Activated CD4-positive, CD25-positive, alpha-beta regulatory T cell treated with anti-CD3 and anti-CD28 coated beads, Interleukin-2, amount 50 U/mL, for 24 hours (primary cell): Measurements from ENCODE around the gene GAPVD1.
A peak's percentile ranks its signal among the peaks of the same experiment; 100 is the strongest.

Source experiments
- ATAC-seq, 2 donors: fragments of 150-1000 bp; cut with Tn5 transposase; one replicate each; pipeline ENCODE4 v1.10.0; 2021; ENCODE audit warnings: mild to moderate bottlenecking in 1 of 2, moderate library complexity in 1 of 2

GAPVD1 gene

GRCh38 chr9:125407432-125407973 lies 145.9 kb downstream of the GAPVD1 start:
- peak in 1 of 2 donors; percentile 8 for ATAC-seq

GRCh38 chr9:125407974-125408900 lies 146.6 kb downstream of the GAPVD1 start:
- ATAC-seq, result peak; percentile 72 to 81

GRCh38 chr9:125409217-125409636 lies 147.6 kb downstream of the GAPVD1 start:
- ATAC-seq, result no peak

DNA sequence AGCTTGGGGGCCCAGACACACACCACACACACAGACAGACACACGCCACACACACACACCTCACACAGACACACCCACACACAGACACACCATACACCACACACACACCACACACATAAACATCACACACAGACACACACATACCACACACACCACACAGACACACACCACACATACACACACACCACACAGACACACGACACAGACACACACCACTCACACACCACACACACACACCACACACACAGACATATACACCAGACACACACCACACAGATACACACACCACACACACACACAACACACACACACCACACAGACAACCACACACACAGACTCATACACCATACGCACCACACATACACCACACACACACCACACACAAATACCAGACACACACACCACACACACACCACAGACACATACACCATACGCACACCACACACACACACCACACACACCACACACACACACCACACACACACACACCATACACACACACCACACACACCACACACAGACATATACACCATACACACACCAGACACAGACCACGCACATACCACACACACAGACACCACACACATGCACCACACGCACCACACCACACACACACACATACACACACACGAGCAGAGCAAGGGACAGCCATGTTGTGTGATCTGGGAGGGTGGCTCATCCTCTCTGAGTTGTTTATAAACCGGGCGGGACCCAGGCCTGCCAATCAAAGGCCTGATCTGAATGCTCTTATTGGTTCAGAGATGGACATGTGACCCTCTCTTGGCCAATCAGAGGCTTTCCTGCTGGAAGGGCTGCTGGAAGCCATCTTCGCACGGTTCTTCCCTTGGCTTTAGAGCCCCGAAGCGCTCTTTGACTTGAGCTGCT lies 148.3 kb downstream of the GAPVD1 start:
- peak; percentile 22 to 73 for ATAC-seq

DNA sequence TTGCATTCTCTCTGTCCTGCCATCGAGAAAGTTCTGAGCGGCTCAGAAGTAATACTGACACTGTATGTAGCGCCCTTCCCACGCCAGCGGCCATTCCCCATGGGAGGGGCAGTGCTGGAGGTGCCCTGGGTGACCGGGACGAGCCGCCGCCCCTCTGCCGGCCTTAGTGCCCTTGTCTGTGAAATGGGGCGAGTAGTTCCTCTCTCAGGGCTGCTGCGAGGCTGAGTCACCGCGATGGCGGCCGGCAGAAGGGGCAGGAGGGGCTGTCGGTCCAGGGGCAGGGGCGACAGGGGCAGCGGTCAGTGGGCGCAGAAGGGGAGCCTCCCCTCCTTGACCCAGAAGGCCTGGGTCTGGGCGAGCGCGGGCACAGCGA lies 148.9 kb downstream of the GAPVD1 start:
- no peak for ATAC-seq

DNA sequence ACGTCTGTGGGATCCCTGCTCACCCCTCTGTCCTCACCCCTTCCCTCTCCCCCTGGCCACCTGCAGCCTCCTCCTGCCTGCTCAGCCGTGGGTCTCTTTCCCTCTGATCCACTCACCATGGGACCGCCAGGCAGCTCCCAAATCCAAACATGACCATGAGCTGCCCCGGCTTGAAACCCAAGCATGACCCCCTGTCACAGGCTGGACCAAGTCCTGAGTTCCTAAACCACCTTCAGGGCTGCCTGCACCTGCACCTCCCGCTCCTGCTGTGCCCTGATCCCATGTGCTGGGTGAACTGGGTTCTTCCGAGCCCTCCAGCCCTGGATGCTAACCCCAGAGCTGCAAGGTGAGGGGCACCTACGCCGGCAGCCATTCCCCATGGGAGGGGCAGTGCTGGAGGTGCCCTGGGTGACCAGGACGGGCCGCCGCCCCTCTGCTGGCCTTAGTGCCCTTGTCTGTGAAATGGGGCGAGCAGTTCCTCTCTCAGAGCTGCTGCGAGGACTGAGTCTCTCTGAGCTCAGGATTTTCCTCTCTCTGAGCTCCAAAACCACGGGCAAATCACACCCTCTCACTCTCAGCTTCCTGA lies 149.6 kb downstream of the GAPVD1 start:
- ATAC-seq, result no peak

DNA sequence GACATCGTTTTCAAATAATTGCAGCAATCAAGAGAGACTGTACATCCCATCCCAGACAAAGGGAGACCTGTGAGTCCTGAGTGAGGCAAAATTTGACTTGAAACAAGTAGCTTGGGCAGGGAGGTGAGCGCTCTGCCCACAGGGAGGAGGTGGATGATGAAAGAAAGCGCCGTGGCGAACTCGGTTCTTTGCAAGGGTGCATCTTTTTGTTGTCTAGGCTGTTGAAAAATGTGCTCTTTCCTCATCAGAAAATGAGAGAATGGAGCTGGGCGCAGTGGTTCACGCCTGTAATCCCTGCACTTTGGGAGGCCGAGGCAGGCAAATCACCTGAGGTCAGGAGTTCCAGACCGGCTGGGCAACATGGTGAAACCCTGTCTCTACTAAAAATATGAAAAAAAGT lies 150.5 kb downstream of the GAPVD1 start:
- ATAC-seq, result no peak

DNA sequence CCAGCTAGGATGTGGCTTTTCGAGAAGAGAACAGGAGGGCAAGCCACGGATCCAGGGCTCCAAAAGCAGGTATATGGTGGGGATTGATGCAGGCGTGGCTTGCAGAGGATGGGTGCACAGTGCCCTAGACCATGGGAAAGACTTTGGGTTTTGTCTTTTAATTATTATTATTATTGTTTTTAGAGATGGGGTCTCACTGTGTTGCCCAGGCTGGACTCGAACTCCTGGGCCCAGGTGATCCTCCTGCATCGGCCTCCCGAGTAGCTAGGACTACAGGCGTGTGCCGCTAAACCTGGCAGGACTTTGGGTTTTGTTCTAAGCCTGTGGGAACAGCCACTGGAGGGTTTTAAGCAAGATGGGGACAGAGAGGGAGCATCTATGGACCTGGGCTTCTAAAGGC lies 152.0 kb downstream of the GAPVD1 start:
- ATAC-seq, result no peak

GRCh38 chr9:125415583-125416460 lies 154.2 kb downstream of the GAPVD1 start:
- ATAC-seq, result no peak

GRCh38 chr9:125416517-125416916 lies 154.9 kb downstream of the GAPVD1 start:
- ATAC-seq, result no peak
